SK-N-SH (cell line): ENCODE results near the gene WTAP.

Source experiments
- EP300 ChIP-seq, 2 experiments: IDR thresholded peaks; 2 replicates each; pipeline versions ENCODE4 v1.4.0 to v1.6.1; 2012; ENCODE audit warnings: borderline replicate concordance in 1 of 2, low read depth in 1 of 2, low read length in 1 of 2
- GABPA ChIP-seq: IDR thresholded peaks from 2 replicates; pipeline ENCODE4 v1.4.0; 2012; ENCODE audit warnings: low read depth, mild to moderate bottlenecking
- MAX ChIP-seq: IDR thresholded peaks from 2 replicates; pipeline ENCODE4 v1.4.0; 2012; ENCODE audit warnings: low read depth
- MXI1 ChIP-seq: IDR thresholded peaks from 2 replicates; pipeline ENCODE4 v1.6.1; 2012; ENCODE audit warnings: mild to moderate bottlenecking, low read depth, low read length, improper control_type of control experiment
- SMC3 ChIP-seq: IDR thresholded peaks from 2 replicates; pipeline ENCODE4 v1.6.1; 2012; ENCODE audit warnings: low read depth, low read length, improper control_type of control experiment
- YY1 ChIP-seq: IDR thresholded peaks from 2 replicates; pipeline ENCODE4 v1.4.0; 2012; ENCODE audit warnings: low read depth, mild to moderate bottlenecking
- TF ChIP-seq, protein P1 (sequence below): fragments of 200-600 bp; sonication (generic); IDR thresholded peaks from 2 replicates; pipeline ENCODE4 v1.6.1; 2017; ENCODE audit warnings: antibody characterized with exemption, mild to moderate bottlenecking, moderate library complexity
- TF ChIP-seq, protein P2 (sequence below): IDR thresholded peaks from 2 replicates; pipeline ENCODE4 v1.6.1; 2012; ENCODE audit warnings: mild to moderate bottlenecking, low read depth, low read length, moderate library complexity

DNA sequence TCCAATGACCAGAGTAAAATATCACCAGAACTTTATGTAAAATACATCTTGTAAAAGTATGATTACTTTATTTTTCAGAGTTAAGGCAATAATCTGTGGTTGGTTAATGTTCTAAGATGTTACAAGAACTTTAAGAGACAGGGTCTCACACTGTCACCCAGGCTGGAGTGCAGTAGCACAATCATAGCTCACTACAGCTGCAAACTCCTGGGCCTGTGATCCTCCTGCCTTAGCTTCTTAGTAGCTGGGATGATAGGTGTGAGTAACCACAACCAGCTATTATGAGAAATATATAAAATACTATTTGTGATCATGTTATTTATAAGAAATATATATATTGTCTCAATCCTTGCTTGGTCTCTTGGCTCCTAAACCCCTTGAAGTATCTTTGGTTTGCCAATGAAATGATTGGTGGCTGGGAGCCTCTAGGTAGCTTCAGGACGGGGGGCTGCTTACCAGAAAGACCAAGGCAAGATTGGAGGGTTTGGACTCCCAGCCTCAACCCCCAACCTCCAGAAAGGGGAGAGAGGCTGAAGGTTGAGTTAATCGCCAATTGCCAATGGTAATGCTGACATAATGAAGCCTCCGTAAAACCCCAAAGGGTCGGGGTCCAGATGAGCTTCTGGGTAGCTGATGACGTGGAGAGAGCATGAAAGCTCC is 49.7 kb upstream of the WTAP start:
- TF ChIP-seq YY1 (no peak), MAX (no peak), GABPA (no peak), EP300 (IDR thresholded peaks at IDR 0.05; ENCODE audit: borderline replicate concordance in 1 of 2, low read depth in 1 of 2, low read length in 1 of 2) (no peak), SMC3 (no peak), MXI1 (no peak)
- TF ChIP-seq, protein P1, sequence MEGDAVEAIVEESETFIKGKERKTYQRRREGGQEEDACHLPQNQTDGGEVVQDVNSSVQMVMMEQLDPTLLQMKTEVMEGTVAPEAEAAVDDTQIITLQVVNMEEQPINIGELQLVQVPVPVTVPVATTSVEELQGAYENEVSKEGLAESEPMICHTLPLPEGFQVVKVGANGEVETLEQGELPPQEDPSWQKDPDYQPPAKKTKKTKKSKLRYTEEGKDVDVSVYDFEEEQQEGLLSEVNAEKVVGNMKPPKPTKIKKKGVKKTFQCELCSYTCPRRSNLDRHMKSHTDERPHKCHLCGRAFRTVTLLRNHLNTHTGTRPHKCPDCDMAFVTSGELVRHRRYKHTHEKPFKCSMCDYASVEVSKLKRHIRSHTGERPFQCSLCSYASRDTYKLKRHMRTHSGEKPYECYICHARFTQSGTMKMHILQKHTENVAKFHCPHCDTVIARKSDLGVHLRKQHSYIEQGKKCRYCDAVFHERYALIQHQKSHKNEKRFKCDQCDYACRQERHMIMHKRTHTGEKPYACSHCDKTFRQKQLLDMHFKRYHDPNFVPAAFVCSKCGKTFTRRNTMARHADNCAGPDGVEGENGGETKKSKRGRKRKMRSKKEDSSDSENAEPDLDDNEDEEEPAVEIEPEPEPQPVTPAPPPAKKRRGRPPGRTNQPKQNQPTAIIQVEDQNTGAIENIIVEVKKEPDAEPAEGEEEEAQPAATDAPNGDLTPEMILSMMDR = no peak
- TF ChIP-seq, protein P2, sequence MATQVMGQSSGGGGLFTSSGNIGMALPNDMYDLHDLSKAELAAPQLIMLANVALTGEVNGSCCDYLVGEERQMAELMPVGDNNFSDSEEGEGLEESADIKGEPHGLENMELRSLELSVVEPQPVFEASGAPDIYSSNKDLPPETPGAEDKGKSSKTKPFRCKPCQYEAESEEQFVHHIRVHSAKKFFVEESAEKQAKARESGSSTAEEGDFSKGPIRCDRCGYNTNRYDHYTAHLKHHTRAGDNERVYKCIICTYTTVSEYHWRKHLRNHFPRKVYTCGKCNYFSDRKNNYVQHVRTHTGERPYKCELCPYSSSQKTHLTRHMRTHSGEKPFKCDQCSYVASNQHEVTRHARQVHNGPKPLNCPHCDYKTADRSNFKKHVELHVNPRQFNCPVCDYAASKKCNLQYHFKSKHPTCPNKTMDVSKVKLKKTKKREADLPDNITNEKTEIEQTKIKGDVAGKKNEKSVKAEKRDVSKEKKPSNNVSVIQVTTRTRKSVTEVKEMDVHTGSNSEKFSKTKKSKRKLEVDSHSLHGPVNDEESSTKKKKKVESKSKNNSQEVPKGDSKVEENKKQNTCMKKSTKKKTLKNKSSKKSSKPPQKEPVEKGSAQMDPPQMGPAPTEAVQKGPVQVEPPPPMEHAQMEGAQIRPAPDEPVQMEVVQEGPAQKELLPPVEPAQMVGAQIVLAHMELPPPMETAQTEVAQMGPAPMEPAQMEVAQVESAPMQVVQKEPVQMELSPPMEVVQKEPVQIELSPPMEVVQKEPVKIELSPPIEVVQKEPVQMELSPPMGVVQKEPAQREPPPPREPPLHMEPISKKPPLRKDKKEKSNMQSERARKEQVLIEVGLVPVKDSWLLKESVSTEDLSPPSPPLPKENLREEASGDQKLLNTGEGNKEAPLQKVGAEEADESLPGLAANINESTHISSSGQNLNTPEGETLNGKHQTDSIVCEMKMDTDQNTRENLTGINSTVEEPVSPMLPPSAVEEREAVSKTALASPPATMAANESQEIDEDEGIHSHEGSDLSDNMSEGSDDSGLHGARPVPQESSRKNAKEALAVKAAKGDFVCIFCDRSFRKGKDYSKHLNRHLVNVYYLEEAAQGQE = no peak
